Embryonic facial prominence (tissue), 1 donor: ENCODE data around the gene ADGRL1.

ENCODE experiments used
- DNase-seq: peaks from one replicate; pipeline ENCODE4 v3.0.0-alpha.2; 2016; ENCODE audit errors: extremely low spot score

The ADGRL1 gene

DNA sequence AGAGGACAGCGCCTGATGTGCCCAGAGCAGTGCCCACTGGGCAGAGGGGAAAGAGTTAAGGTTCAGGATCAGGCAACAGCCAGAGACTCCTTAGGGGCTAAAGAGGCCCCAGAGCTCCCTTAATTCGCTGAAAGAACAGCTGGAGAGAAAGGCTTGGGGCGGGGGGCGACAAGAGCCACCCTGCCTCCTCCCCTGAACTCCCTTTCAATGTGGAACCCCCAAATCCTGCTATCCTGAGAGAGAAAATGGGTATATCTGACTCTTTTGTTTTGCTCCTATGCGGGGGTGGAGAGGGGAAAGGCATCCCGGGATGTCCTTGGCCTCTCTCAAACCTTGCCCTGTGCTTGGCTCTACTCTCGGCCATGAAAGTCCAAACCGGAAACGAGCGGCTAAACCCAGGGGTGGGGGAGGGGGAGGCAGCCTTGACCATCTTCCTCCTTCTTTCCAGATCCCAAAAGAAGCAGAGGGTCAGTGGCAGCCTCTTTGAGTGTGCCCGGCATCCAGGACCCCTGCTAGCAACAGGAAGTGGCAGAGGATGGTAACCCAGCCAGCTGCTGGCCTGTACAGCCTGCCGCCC lies 93.1 kb downstream of the ADGRL1 start:
- DNase-seq: no peak

DNA sequence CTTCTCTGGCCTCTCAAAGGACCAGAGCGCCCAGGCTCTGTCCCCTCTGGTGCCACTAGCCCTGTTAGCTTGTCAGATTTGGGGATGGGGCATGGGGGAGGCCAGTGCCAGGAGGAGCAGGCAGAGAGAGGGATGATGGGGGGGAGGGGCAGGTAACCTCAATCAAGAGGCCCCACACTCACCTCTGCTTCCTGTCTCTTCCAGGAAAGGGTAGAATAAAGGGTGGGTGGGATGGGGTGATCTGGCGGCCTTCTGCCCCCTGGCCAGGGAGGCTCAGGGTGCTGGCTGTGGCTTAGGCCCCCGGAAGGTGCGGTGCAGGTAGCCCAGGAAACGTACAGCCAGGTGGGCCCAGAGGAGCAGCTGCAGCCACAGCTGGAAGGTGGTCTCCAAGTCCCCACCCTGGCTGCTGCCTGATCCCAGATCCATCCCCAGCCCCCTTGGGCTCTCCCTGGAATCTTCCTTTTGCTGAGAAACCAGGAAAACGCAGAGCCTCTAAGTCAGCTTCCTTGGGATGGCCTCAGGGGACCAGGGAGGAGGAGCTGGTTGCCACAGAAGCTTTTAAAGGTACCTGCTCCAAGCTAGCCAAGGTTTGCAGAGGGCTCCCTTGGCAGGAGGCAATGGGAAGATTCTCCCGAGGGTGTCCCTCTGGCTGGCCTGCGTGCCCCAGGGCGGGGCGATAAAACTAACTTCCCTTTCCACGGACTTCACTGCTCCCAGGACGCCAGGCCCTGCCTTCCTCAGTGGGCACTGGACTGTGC lies 93.7 kb downstream of the ADGRL1 start:
- DNase-seq: no peak

DNA sequence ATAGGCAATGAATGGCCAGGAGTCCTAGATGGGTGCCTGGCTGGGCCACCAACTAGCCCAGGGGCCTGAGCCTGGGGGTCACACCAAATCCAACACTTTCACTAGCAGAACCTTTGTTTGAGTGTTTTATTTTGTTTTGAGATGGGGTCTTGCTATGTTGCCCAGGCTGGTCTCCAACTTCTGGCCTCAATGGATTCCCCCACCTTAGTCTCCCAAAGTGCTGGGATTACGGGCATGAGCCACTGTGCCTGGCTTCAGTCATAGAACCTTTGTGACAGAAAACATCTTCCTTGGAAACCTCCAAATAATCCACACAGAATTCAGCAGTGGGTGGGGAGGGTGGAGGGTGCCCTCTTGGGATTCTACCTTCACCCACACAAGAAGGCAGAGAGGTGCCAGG lies 94.5 kb downstream of the ADGRL1 start:
- DNase-seq: no peak

DNA sequence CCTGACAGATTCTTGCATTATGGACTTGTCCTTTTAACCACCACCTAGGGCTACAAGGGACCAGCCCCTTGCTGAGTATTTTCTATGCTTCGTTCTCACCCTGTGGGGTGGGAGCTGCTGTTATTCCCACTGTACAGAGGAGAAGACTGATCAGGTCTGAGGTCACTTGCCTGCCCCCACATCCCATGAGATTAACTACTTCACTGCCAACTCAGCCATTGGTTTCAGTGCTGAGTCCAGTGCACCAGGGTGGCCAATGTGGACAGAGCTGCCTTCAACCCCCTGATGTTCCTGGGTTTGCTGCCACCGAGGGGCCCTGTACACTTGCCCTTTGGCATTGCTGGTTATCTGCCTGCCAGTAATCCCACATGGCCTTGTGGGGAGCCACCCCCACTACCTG lies 95.3 kb downstream of the ADGRL1 start:
- DNase-seq: no peak

DNA sequence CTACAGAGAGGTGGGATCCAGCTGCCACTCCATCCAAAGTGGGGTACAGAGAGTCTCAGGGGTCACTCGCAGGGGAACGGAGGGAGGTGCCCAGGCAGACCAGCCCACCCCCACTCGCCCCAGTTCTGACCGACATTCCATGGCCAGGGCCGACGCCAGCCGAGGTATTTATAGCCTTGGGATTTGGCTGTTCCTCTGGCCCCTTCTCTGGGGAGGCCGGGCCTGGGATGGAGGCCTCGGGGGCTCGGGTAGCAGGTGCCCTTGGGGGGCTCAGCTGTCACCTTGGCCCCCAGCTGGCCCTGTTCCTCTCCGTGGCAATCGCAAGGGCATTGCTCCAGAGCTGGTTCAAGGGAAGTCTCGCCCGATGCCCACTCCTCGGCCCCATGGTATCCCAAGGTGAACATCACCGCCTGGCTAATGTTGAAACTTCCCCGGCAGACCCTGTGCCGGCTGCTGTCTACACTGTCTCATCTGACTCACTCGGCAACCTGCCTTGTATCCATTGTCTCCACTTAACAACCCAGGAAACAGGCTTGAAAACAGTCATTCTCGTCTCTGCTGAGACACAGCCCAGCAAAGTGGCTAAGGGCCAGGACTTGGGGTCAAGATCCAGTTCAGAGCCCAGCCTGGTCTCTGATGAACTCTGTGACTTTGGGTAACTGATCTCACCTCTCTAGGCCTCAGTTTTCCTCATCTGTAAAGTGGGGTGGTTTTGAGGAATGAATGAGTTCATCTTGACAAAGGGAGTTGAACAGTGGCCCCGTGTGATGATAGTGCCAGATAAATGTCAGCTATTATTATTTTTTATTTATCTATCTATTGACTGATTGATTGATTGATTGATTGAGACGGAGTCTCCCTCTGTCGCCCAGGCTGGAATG lies 98.1 kb downstream of the ADGRL1 start:
- no peak for DNase-seq

- no peak for DNase-seq
Measured at GRCh38 chr19:14106840-14107239, 99.1 kb downstream of the ADGRL1 start.

- DNase-seq: no peak
Measured at GRCh38 chr19:14105680-14106079, 100.3 kb downstream of the ADGRL1 start.

GRCh38 chr19:14103310-14103709 lies 102.7 kb downstream of the ADGRL1 start:
- no peak for DNase-seq

GRCh38 chr19:14102756-14103155 lies 103.2 kb downstream of the ADGRL1 start:
- no peak for DNase-seq

GRCh38 chr19:14102102-14102696 lies 103.8 kb downstream of the ADGRL1 start:
- DNase-seq: no peak

- DNase-seq: no peak
Measured at GRCh38 chr19:14101003-14101545, 104.9 kb downstream of the ADGRL1 start.
